SK-N-SH (cell line): ENCODE results near the gene AHNAK2.
"Not testable (repeated sequence)": the region's sequence is repeated elsewhere in the genome, so short reads cannot be mapped to it uniquely, and the experiment has no call there.

ENCODE experiments used
- ELF1 ChIP-seq: IDR thresholded peaks from 2 replicates; pipeline ENCODE4 v1.4.0; 2012
- EP300 ChIP-seq, 2 experiments: IDR thresholded peaks; 2 replicates each; pipeline versions ENCODE4 v1.4.0 to v1.6.1; 2012; ENCODE audit warnings: borderline replicate concordance in 1 of 2, low read depth in 1 of 2, low read length in 1 of 2
- EZH2phosphoT487 ChIP-seq: fragments of 200-600 bp; sonication (generic); IDR thresholded peaks from 2 replicates; pipeline ENCODE4 v1.6.1; 2017; ENCODE audit warnings: low read depth, mixed run types, mild to moderate bottlenecking, antibody characterized with exemption, moderate library complexity, borderline replicate concordance
- FOXM1 ChIP-seq: IDR thresholded peaks from 2 replicates; pipeline ENCODE4 v1.4.0; 2012; ENCODE audit warnings: low read depth, mild to moderate bottlenecking
- GABPA ChIP-seq: IDR thresholded peaks from 2 replicates; pipeline ENCODE4 v1.4.0; 2012; ENCODE audit warnings: low read depth, mild to moderate bottlenecking
- GATA2 ChIP-seq: sonication (generic); formaldehyde crosslinking; IDR thresholded peaks from 2 replicates; pipeline ENCODE4 v1.5.0; 2020; ENCODE audit warnings: mild to moderate bottlenecking, missing genetic modification reagents
- JUND ChIP-seq: IDR thresholded peaks from 2 replicates; pipeline ENCODE4 v1.4.0; 2012
- POLR2AphosphoS5 ChIP-seq: IDR thresholded peaks from 2 replicates; pipeline ENCODE4 v1.6.1; 2012; ENCODE audit warnings: low read depth, low read length
- RAD21 ChIP-seq: IDR thresholded peaks from 2 replicates; pipeline ENCODE4 v1.6.1; 2012; ENCODE audit warnings: mild to moderate bottlenecking, low read length
- SIN3A ChIP-seq: IDR thresholded peaks from 2 replicates; pipeline ENCODE4 v1.6.1; 2012; ENCODE audit warnings: low read depth, mild to moderate bottlenecking, low read length, moderate library complexity, borderline replicate concordance
- TF ChIP-seq, protein P1 (sequence below): fragments of 200-600 bp; sonication (generic); IDR thresholded peaks from 2 replicates; pipeline ENCODE4 v1.6.1; 2017; ENCODE audit warnings: antibody characterized with exemption, mild to moderate bottlenecking, moderate library complexity
- TF ChIP-seq, protein P2 (sequence below): IDR thresholded peaks from 2 replicates; pipeline ENCODE4 v1.4.0; 2012; ENCODE audit warnings: low read depth, borderline replicate concordance
- TF ChIP-seq, protein P3 (sequence below): IDR thresholded peaks from 2 replicates; pipeline ENCODE4 v1.4.0; 2012; ENCODE audit warnings: low read depth, borderline replicate concordance

DNA sequence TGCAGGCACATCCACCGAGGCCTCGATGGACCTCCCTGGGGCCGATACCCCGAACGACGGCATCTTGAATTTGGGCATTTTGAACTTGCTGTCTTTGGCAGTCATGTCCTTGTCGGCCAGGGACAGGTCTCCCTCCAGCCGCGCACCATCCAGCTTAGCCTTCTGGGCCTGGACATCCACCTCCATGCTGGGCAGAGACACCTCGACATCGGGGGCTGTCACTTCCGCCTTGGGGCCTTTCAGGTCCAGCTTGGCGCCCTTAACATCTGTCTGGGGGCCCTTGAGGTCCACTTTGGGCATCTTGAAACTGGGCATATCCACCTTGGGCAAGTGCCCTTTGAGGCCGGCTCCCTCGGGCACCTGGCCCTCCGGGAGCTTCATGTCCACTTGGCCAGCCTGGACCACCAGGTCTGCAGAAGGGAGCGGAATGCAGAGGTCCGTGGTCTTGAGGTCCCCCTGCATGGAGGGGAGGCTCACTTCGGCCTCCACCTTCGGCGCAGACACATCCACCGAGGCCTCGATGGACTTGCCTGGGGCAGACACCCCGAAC lies 28.7 kb downstream of the AHNAK2 start:
- TF ChIP-seq, protein P1, sequence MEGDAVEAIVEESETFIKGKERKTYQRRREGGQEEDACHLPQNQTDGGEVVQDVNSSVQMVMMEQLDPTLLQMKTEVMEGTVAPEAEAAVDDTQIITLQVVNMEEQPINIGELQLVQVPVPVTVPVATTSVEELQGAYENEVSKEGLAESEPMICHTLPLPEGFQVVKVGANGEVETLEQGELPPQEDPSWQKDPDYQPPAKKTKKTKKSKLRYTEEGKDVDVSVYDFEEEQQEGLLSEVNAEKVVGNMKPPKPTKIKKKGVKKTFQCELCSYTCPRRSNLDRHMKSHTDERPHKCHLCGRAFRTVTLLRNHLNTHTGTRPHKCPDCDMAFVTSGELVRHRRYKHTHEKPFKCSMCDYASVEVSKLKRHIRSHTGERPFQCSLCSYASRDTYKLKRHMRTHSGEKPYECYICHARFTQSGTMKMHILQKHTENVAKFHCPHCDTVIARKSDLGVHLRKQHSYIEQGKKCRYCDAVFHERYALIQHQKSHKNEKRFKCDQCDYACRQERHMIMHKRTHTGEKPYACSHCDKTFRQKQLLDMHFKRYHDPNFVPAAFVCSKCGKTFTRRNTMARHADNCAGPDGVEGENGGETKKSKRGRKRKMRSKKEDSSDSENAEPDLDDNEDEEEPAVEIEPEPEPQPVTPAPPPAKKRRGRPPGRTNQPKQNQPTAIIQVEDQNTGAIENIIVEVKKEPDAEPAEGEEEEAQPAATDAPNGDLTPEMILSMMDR = not testable (repeated sequence)
- not testable (repeated sequence) for TF ChIP-seq FOXM1; RAD21; POLR2AphosphoS5; EP300 (IDR thresholded peaks at IDR 0.05; ENCODE audit: borderline replicate concordance in 1 of 2, low read depth in 1 of 2, low read length in 1 of 2); JUND; ELF1; SIN3A; GATA2 (CRISPR knock-in tag); EZH2phosphoT487; GABPA
- TF ChIP-seq, protein P2, sequence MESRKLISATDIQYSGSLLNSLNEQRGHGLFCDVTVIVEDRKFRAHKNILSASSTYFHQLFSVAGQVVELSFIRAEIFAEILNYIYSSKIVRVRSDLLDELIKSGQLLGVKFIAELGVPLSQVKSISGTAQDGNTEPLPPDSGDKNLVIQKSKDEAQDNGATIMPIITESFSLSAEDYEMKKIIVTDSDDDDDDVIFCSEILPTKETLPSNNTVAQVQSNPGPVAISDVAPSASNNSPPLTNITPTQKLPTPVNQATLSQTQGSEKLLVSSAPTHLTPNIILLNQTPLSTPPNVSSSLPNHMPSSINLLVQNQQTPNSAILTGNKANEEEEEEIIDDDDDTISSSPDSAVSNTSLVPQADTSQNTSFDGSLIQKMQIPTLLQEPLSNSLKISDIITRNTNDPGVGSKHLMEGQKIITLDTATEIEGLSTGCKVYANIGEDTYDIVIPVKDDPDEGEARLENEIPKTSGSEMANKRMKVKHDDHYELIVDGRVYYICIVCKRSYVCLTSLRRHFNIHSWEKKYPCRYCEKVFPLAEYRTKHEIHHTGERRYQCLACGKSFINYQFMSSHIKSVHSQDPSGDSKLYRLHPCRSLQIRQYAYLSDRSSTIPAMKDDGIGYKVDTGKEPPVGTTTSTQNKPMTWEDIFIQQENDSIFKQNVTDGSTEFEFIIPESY = not testable (repeated sequence)
- TF ChIP-seq, protein P3, sequence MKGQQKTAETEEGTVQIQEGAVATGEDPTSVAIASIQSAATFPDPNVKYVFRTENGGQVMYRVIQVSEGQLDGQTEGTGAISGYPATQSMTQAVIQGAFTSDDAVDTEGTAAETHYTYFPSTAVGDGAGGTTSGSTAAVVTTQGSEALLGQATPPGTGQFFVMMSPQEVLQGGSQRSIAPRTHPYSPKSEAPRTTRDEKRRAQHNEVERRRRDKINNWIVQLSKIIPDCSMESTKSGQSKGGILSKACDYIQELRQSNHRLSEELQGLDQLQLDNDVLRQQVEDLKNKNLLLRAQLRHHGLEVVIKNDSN = not testable (repeated sequence)
